ENCODE results near the gene ETV7.
"Not testable (repeated sequence)": the region's sequence is repeated elsewhere in the genome, so short reads cannot be mapped to it uniquely, and the experiment has no call there.

Gene ETV7

GRCh38 chr6:36362551-36363370 is 24.7 kb downstream of the ETV7 start:
- DNase-seq, result no peak

GRCh38 chr6:36361071-36361470 is 26.4 kb downstream of the ETV7 start:
- no peak for DNase-seq

- peak; percentile 77 for DNase-seq
Measured at GRCh38 chr6:36360241-36361054, 27.0 kb downstream of the ETV7 start.

GRCh38 chr6:36358226-36358915 is 29.1 kb downstream of the ETV7 start:
- no peak for DNase-seq

GRCh38 chr6:36357872-36358225 is 29.6 kb downstream of the ETV7 start:
- DNase-seq, result no peak

GRCh38 chr6:36355819-36356218 is 31.6 kb downstream of the ETV7 start:
- DNase-seq, result no peak

GRCh38 chr6:36353411-36353915 is 34.0 kb downstream of the ETV7 start:
- peak; percentile 15 for DNase-seq

GRCh38 chr6:36352477-36353157 is 34.9 kb downstream of the ETV7 start:
- no peak for DNase-seq

- peak; percentile 78 for DNase-seq
Measured at GRCh38 chr6:36350681-36351571, 36.5 kb downstream of the ETV7 start.

- no peak for DNase-seq
Measured at GRCh38 chr6:36350082-36350481, 37.4 kb downstream of the ETV7 start.

GRCh38 chr6:36349240-36349639 is 38.2 kb downstream of the ETV7 start:
- DNase-seq, result no peak

DNA sequence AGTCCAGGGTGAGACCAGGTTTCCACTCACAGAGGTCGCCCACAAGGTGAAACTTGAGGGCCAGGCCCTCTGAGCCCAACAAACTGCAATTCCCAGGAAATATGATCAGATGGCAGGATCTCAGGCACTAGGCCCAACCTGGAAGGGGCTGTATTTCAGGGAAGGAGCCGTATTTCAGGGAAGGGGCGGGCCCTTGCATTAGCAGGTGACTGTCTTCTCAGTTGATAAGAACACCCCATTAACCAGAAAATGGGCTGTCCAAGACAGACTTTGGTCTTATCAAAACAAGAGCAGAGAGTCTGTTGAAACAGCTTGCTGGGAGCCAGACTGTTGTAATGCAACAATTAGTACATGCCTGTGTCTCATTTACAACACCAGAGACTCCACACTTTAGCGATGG is 39.8 kb downstream of the ETV7 start:
- no peak for DNase-seq

GRCh38 chr6:36346486-36347273 is 40.8 kb downstream of the ETV7 start:
- DNase-seq, result no peak

- no peak for DNase-seq
Measured at GRCh38 chr6:36345681-36346466, 41.6 kb downstream of the ETV7 start.

GRCh38 chr6:36343109-36343680 is 44.3 kb downstream of the ETV7 start:
- DNase-seq, result no peak

- DNase-seq, result peak; percentile 63
Measured at GRCh38 chr6:36340618-36341454, 46.6 kb downstream of the ETV7 start.

- DNase-seq, result no peak
Measured at GRCh38 chr6:36340306-36340617, 47.2 kb downstream of the ETV7 start.

GRCh38 chr6:36339146-36339545 is 48.3 kb downstream of the ETV7 start:
- no peak for DNase-seq

DNA sequence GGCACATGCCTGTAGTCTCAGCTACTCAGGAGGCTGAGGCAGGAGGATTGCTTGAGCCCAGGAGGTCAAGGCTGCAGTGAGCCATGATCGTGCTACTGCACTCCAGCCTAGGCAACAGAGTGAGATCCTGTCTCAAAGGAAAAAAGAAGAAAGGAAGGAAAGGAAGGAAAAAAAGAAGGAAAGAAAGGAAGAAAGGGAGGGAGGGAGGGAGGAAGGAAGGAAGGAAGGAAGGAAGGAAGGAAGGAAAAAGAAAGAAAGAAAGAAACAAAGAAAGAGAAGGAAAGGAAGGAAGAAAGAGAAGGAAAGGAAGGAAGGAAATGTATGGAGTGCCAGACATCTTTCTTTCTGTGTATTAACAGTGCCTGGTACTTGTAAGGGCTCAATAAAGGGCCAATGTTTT is 49.2 kb downstream of the ETV7 start:
- not testable (repeated sequence) for DNase-seq

Data from EL (cell line).